A549 (cell line): ENCODE measurements around the gene PXK. TPM values are rescaled to one million over a fixed set of nuclear protein-coding genes. Genes with fewer than 3 reads are reported as not detected.

Experiments
- ATAC-seq, 2 experiments: fragments of 200-7000 bp in 1 of 2; fragments of >200 bp in 1 of 2; cut with Nextera tagmentation in 1 of 2; cut with Tn5 transposase in 1 of 2; 3 replicates each; pipeline versions ENCODE4 v1.8.0 to v1.9.1; 2018 to 2020; ENCODE audit warnings: mild to moderate bottlenecking in 1 of 2, moderate library complexity in 1 of 2
- CTCF ChIA-PET: fragments of 300-600 bp; sonication (Branson Sonifier 250); formaldehyde crosslinking; extraction: SDS; loops from one replicate; lab custom pipeline; 2021; ENCODE audit warnings: antibody characterized with exemption, inconsistent platforms; lab: Yijun Ruan, JAX
- POLR2A ChIA-PET: fragments of 350-600 bp; formaldehyde crosslinking; extraction: SDS; loops from one replicate; lab custom pipeline; 2021; ENCODE audit warnings: antibody characterized with exemption, inconsistent platforms; lab: Yijun Ruan, JAX
- DNase-seq, 2 experiments: peaks; one replicate each; pipeline versions ENCODE4 v3.0.0 to v3.0.0-alpha.2; 2011 to 2016; ENCODE audit warnings: low read depth in 1 of 2, low spot score in 1 of 2
- FAIRE-seq: peaks from 2 replicates; lab custom pipeline; 2011; peaks lifted over from hg19 to GRCh38; lab: Jason Lieb, UNC
- H3K27ac ChIP-seq, 2 experiments: fragments of >200 bp; sonication (Bioruptor Twin); formaldehyde crosslinking; 3 replicates each; pipeline ENCODE4 v1.5.1; 2016 to 2017
- H3K4me1 ChIP-seq: fragments of >200 bp; sonication (Bioruptor Twin); formaldehyde crosslinking; 3 replicates; pipeline ENCODE4 v1.6.1; 2016
- H3K4me2 ChIP-seq: fragments of >200 bp; sonication (Bioruptor Twin); formaldehyde crosslinking; 3 replicates; pipeline ENCODE4 v1.6.1; 2016
- H3K4me3 ChIP-seq: fragments of >200 bp; sonication (Bioruptor Twin); formaldehyde crosslinking; 3 replicates; pipeline ENCODE4 v1.5.1; 2016
- H3K9me3 ChIP-seq: fragments of >200 bp; sonication (Bioruptor Twin); formaldehyde crosslinking; 3 replicates; pipeline ENCODE4 v1.6.1; 2016
- BHLHE40 ChIP-seq: IDR thresholded peaks from 2 replicates; pipeline ENCODE4 v1.6.1; 2012; ENCODE audit warnings: low read depth, low read length, inconsistent platforms
- EP300 ChIP-seq, 2 experiments: fragments of >200 bp; sonication (Bioruptor Twin); formaldehyde crosslinking; IDR thresholded peaks; 2 replicates in 1 of 2; 3 replicates in 1 of 2; pipeline ENCODE4 v1.6.1; 2016 to 2017
- FOSB ChIP-seq: fragments of 250-450 bp; sonication (Bioruptor Pico); IDR thresholded peaks from 2 replicates; pipeline ENCODE4 v1.5.0; 2020; ENCODE audit warnings: mild to moderate bottlenecking, moderate library complexity
- HDAC2 ChIP-seq: fragments of 200-600 bp; sonication (generic); IDR thresholded peaks from 2 replicates; pipeline ENCODE4 v1.6.1; 2016
- HES2 ChIP-seq: fragments of >200 bp; sonication (Bioruptor Twin); formaldehyde crosslinking; IDR thresholded peaks from 2 replicates; pipeline ENCODE4 v1.6.1; 2016
- HOXA7 ChIP-seq: fragments of 250-450 bp; sonication (Bioruptor Pico); IDR thresholded peaks from 2 replicates; pipeline ENCODE4 v1.5.0; 2020; ENCODE audit warnings: mild to moderate bottlenecking, moderate library complexity
- HOXB13 ChIP-seq: fragments of 250-450 bp; sonication (Bioruptor Pico); IDR thresholded peaks from 2 replicates; pipeline ENCODE4 v1.5.0; 2020; ENCODE audit warnings: low read depth, mild to moderate bottlenecking, moderate library complexity
- JUNB ChIP-seq: fragments of >200 bp; sonication (Bioruptor Twin); formaldehyde crosslinking; IDR thresholded peaks from 2 replicates; pipeline ENCODE4 v1.6.1; 2016
- MAFK ChIP-seq: fragments of 450-650 bp; IDR thresholded peaks from 2 replicates; pipeline ENCODE4 v1.6.1; 2014; ENCODE audit not compliant: partially characterized antibody
- MAX ChIP-seq: IDR thresholded peaks from 2 replicates; pipeline ENCODE4 v1.6.1; 2012
- MAZ ChIP-seq: fragments of 150-350 bp; IDR thresholded peaks from 2 replicates; pipeline ENCODE4 v1.6.1; 2014; ENCODE audit warnings: antibody characterized with exemption, low read depth, low read length, borderline replicate concordance
- MYC ChIP-seq: IDR thresholded peaks from 2 replicates; pipeline ENCODE4 v1.6.1; 2012; ENCODE audit warnings: mild to moderate bottlenecking, inconsistent platforms, low read length, improper control_type of control experiment, borderline replicate concordance
- NPAS2 ChIP-seq: fragments of 250-450 bp; sonication (Bioruptor Pico); IDR thresholded peaks from 2 replicates; pipeline ENCODE4 v1.8.0; 2022; ENCODE audit warnings: mild to moderate bottlenecking, moderate library complexity, borderline replicate concordance
- POLR2A ChIP-seq: IDR thresholded peaks from 2 replicates; pipeline ENCODE4 v1.6.1; 2012; ENCODE audit warnings: mild to moderate bottlenecking, low read length
- RAD21 ChIP-seq, 2 experiments: fragments of >200 bp in 1 of 2; sonication (Bioruptor Twin) in 1 of 2; formaldehyde crosslinking in 1 of 2; IDR thresholded peaks in 1 of 2; conservative IDR thresholded peaks in 1 of 2; 2 replicates in 1 of 2; 3 replicates in 1 of 2; pipeline ENCODE4 v1.6.1; 2012 to 2018; ENCODE audit warnings: inconsistent platforms in 1 of 2
- RCOR1 ChIP-seq: fragments of 150-350 bp; IDR thresholded peaks from 2 replicates; pipeline ENCODE4 v1.6.1; 2014; ENCODE audit warnings: antibody characterized with exemption, low read length, low read depth
- RNF2 ChIP-seq: fragments of 200-600 bp; sonication (generic); IDR thresholded peaks from 2 replicates; pipeline ENCODE4 v1.6.1; 2016; ENCODE audit warnings: low read depth, mild to moderate bottlenecking, antibody characterized with exemption, moderate library complexity, borderline replicate concordance
- SREBF2 ChIP-seq: fragments of 450-650 bp; IDR thresholded peaks from 2 replicates; pipeline ENCODE4 v1.6.1; 2014; ENCODE audit warnings: mild to moderate bottlenecking, moderate library complexity
- TFCP2L1 ChIP-seq: fragments of 250-450 bp; sonication (Bioruptor Pico); IDR thresholded peaks from 2 replicates; pipeline ENCODE4 v1.5.0; 2021; ENCODE audit warnings: mild to moderate bottlenecking
- TP53 ChIP-seq: fragments of 250-450 bp; sonication (Bioruptor Pico); IDR thresholded peaks from 2 replicates; pipeline ENCODE4 v1.5.0; 2021; ENCODE audit warnings: mild to moderate bottlenecking, moderate library complexity
- ZFP36 ChIP-seq: fragments of 450-650 bp; IDR thresholded peaks from 2 replicates; pipeline ENCODE4 v1.6.1; 2014; ENCODE audit warnings: borderline replicate concordance; ENCODE audit not compliant: partially characterized antibody
- WGBS: methylation state at CpG from one replicate; pipeline ENCODE4 v1.1.6; 2017; ENCODE audit errors: missing lambda C conversion rate; 5-methylcytosine and 5-hydroxymethylcytosine counted together
- polyA plus RNA-seq, 4 experiments: library from polyadenylated mRNA; depleted of rRNA in 3 of 4; stranded (reverse); fragments of >200 nt; fragmentation: RNase III in 1 of 4; extraction: RNeasy Plus Mini Kit Qiagen cat#74134 plus additional on column Dnase treatment in 1 of 4; gene quantifications; 2 replicates in 3 of 4; 3 replicates in 1 of 4; pipeline ENCODE4 v1.2.3, GENCODE V29; 2011 to 2017
- TF ChIP-seq, protein P1 (sequence below): fragments of 250-450 bp; sonication (Bioruptor Pico); IDR thresholded peaks from 2 replicates; pipeline ENCODE4 v1.5.0; 2021; ENCODE audit warnings: mild to moderate bottlenecking, moderate library complexity, borderline replicate concordance
- TF ChIP-seq, protein P2 (sequence below): IDR thresholded peaks from 2 replicates; pipeline ENCODE4 v1.6.1; 2012
- TF ChIP-seq, protein P3 (sequence below): fragments of 450-650 bp; IDR thresholded peaks from 2 replicates; pipeline ENCODE4 v1.6.1; 2014; ENCODE audit warnings: antibody characterized with exemption

The PXK gene
- polyA plus RNA-seq, 2 of the 4 experiments (the other 2 are of a cell fraction): 4.4 to 10.5 TPM

- TF ChIP-seq, protein P1, sequence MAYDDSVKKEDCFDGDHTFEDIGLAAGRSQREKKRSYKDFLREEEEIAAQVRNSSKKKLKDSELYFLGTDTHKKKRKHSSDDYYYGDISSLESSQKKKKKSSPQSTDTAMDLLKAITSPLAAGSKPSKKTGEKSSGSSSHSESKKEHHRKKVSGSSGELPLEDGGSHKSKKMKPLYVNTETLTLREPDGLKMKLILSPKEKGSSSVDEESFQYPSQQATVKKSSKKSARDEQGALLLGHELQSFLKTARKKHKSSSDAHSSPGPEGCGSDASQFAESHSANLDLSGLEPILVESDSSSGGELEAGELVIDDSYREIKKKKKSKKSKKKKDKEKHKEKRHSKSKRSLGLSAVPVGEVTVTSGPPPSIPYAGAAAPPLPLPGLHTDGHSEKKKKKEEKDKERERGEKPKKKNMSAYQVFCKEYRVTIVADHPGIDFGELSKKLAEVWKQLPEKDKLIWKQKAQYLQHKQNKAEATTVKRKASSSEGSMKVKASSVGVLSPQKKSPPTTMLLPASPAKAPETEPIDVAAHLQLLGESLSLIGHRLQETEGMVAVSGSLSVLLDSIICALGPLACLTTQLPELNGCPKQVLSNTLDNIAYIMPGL (CRISPR knock-in tag): no peak
- no peak for TF ChIP-seq MAFK
- TF ChIP-seq TFCP2L1 (CRISPR knock-in tag): no peak
- TF ChIP-seq, protein P2, sequence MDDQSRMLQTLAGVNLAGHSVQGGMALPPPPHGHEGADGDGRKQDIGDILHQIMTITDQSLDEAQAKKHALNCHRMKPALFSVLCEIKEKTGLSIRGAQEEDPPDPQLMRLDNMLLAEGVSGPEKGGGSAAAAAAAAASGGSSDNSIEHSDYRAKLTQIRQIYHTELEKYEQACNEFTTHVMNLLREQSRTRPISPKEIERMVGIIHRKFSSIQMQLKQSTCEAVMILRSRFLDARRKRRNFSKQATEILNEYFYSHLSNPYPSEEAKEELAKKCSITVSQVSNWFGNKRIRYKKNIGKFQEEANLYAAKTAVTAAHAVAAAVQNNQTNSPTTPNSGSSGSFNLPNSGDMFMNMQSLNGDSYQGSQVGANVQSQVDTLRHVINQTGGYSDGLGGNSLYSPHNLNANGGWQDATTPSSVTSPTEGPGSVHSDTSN: no peak
- no peak for TF ChIP-seq MAZ
- no peak for TF ChIP-seq HOXA7
- TF ChIP-seq HDAC2: no peak
Observed at GRCh38 chr3:58384381-58385090, 51.8 kb downstream of the PXK start (continued).

GRCh38 chr3:58386626-58387365 lies 54.1 kb downstream of the PXK start:
- FAIRE-seq: no peak
- no peak for DNase-seq
- CTCF ChIA-PET: interaction anchor here (0.6 to 2.3 kb wide), 2 partner anchors 14 to 80 kb away, joined by 3 to 5 read pairs; partner anchors contain the start of gene HTD2

GRCh38 chr3:58387650-58388546 lies 55.2 kb downstream of the PXK start:
- FAIRE-seq: no peak
- POLR2A ChIA-PET: no interaction called here

More at GRCh38 chr3:58386626-58387365, 54.1 kb downstream of the PXK start:
- no peak overlapping the region for H3K4me2 ChIP-seq
- H3K9me3 ChIP-seq: no peaks in the 10 kb centered on the region
- POLR2A ChIA-PET: no interaction called here
- H3K27ac ChIP-seq: no peak overlapping the region
- H3K4me3 ChIP-seq: no peak overlapping the region
- H3K4me1 ChIP-seq: peaks cover 7% of the 10 kb centered on the region; the same call in 1 of the 3 replicates
- no peak for TF ChIP-seq RCOR1
- TF ChIP-seq, all 56 proteins: peak for 0
- 82% methylated on average over 3 of the region's 3 CpGs for WGBS
- no peak for ATAC-seq

GRCh38 chr3:58388550-58389091 lies 55.9 kb downstream of the PXK start:
- Histone ChIP-seq H3K4me2 (no peak overlapping the region), H3K4me3 (no peak overlapping the region), H3K27ac (no peak overlapping the region), H3K4me1 (peaks cover 7% of the 10 kb centered on the region; the same call in 1 of the 3 replicates), H3K9me3 (no peaks in the 10 kb centered on the region)
- ChIA-PET CTCF (interaction anchor here (2.3 kb wide), 1 partner anchor 82 kb away, joined by 5 read pairs; the partner anchor contains the start of gene HTD2), POLR2A (no interaction called here)
- FAIRE-seq: no peak
- no peak for DNase-seq
- TF ChIP-seq HES2 (no peak), MYC (no peak), MAX (no peak), JUNB (no peak), RAD21 (conservative IDR thresholded peaks at IDR 0.05 in 1 of 2, IDR thresholded peaks at IDR 0.05 in 1 of 2) (no peak), ZFP36 (no peak), POLR2A (no peak), TP53 (CRISPR knock-in tag) (no peak), HOXB13 (CRISPR knock-in tag) (no peak), NPAS2 (no peak), RNF2 (no peak), FOSB (no peak)
- TF ChIP-seq, protein P3, sequence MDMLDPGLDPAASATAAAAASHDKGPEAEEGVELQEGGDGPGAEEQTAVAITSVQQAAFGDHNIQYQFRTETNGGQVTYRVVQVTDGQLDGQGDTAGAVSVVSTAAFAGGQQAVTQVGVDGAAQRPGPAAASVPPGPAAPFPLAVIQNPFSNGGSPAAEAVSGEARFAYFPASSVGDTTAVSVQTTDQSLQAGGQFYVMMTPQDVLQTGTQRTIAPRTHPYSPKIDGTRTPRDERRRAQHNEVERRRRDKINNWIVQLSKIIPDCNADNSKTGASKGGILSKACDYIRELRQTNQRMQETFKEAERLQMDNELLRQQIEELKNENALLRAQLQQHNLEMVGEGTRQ: no peak
- ATAC-seq: no peak

More at GRCh38 chr3:58387650-58388546, 55.2 kb downstream of the PXK start:
- TF ChIP-seq EP300 (IDR thresholded peaks at IDR 0.05) (no peak), BHLHE40 (no peak), MAFK (peak; percentile 60), SREBF2 (no peak)
- Histone ChIP-seq H3K4me1 (peaks cover 7% of the 10 kb centered on the region; the same call in 1 of the 3 replicates), H3K4me2 (no peak overlapping the region), H3K4me3 (no peak overlapping the region), H3K27ac (no peak overlapping the region), H3K9me3 (no peaks in the 10 kb centered on the region)
- CTCF ChIA-PET: interaction anchor here (0.6 to 2.3 kb wide), 2 partner anchors 15 to 81 kb away, joined by 3 to 5 read pairs; partner anchors contain the start of gene HTD2
- ATAC-seq (no peak; a peak in 1 of 6 replicates), DNase-seq (no peak)
- WGBS: 87% methylated on average over 6 of the region's 6 CpGs
